GM19468 (cell line): Measurements from ENCODE around the gene ATP8B2.
"Not testable (repeated sequence)": the region's sequence is repeated elsewhere in the genome, so short reads cannot be mapped to it uniquely, and the experiment has no call there.

Experiments used
- ATAC-seq: cut with Tn5 transposase; IDR thresholded peaks from one replicate; pipeline ENCODE4 v1.9.1; 2021; ENCODE audit warnings: mild to moderate bottlenecking, moderate library complexity, moderate number of reproducible peaks; ENCODE audit not compliant: unreplicated experiment; ENCODE audit errors: extremely low read depth

ATP8B2 gene

GRCh38 chr1:154342132-154342531 lies 16.8 kb downstream of the ATP8B2 start:
- no peak for ATAC-seq

GRCh38 chr1:154342836-154343472 lies 17.6 kb downstream of the ATP8B2 start:
- ATAC-seq: no peak

DNA sequence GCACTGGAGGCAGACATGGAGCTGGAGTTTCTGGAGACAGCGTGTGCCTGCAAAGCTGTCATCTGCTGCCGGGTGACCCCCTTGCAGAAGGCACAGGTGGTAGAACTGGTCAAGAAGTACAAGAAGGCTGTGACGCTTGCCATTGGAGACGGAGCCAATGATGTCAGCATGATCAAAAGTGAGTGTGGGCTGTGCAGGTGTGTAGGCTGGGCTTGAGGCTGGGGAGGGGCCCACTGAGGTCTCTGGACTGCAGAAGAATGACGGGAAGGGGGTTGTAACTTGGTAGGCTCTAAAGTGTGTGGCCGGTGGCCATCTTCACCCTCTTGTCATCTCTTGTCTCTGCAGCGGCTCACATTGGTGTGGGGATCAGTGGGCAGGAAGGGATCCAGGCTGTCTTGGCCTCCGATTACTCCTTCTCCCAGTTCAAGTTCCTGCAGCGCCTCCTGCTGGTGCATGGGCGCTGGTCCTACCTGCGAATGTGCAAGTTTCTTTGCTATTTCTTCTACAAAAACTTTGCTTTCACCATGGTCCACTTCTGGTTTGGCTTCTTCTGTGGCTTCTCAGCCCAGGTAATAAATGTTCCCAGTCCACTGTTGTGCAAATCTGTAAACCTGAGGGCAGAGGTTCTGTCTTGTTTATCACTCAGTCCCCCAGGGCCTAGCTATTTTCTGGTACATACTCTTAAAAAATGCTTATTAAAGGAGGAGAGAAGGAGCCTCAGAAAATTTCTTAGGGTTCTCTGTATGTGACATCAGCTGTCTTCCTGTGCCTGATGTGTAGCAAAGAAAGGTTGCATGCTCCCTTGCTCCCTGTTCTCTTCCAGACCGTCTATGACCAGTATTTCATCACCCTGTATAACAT lies 19.9 kb downstream of the ATP8B2 start:
- ATAC-seq: no peak

- no peak for ATAC-seq
These were observed 21.1 kb downstream of the ATP8B2 start for GRCh38 chr1:154346276-154346917.

- no peak for ATAC-seq
These were observed 22.6 kb downstream of the ATP8B2 start for GRCh38 chr1:154347961-154348360.

GRCh38 chr1:154348429-154349076 lies 23.2 kb downstream of the ATP8B2 start:
- ATAC-seq: no peak

DNA sequence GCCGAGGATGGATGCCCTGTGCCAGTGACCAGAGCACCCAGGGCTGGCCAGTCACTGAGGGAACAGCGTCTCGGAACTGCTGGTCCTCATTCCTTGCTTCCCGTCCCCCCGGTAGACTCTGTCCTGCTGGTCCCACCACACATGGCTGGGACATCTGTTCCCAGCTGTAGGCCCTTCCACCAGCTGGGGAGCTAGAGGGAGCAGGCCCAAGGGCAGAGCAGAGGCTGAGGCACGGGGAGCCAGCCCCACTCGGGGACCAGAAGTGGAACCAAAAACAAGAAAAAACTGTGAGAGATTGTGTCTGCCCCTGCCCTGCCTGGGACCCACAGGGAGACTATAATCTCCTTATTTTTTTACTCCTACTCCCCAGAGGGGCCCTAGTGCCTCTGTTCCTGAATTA lies 23.8 kb downstream of the ATP8B2 start:
- ATAC-seq: no peak

GRCh38 chr1:154350383-154350782 lies 25.1 kb downstream of the ATP8B2 start:
- ATAC-seq: no peak

GRCh38 chr1:154351363-154352068 lies 26.2 kb downstream of the ATP8B2 start:
- no peak for ATAC-seq

GRCh38 chr1:154352245-154352580 lies 26.9 kb downstream of the ATP8B2 start:
- ATAC-seq: no peak

- ATAC-seq: no peak
These were observed 27.5 kb downstream of the ATP8B2 start for GRCh38 chr1:154352581-154353459.

GRCh38 chr1:154353460-154353904 lies 28.2 kb downstream of the ATP8B2 start:
- no peak for ATAC-seq

DNA sequence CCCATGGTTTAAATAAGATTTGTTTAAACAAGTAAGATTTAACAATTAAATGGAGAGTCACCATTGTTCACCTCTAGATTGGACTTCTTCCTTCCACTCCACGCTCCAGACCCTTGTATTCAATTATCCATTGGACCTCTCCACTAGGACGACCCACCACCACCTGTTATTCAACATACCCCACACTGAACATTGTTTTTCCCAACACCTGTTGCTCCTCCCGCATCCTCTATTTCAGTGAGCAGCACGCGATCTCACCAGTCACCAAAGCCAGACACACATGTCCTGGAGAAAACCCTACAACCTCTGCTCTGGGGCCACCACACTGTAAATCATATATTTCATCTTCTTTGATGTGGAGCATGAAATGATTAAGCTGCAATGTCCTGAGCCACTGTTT lies 28.6 kb downstream of the ATP8B2 start:
- ATAC-seq: no peak

GRCh38 chr1:154358519-154358918 lies 33.2 kb downstream of the ATP8B2 start:
- ATAC-seq: no peak

GRCh38 chr1:154360288-154360687 lies 35.0 kb downstream of the ATP8B2 start:
- ATAC-seq: no peak

GRCh38 chr1:154360881-154361280 lies 35.6 kb downstream of the ATP8B2 start:
- not testable (repeated sequence) for ATAC-seq

DNA sequence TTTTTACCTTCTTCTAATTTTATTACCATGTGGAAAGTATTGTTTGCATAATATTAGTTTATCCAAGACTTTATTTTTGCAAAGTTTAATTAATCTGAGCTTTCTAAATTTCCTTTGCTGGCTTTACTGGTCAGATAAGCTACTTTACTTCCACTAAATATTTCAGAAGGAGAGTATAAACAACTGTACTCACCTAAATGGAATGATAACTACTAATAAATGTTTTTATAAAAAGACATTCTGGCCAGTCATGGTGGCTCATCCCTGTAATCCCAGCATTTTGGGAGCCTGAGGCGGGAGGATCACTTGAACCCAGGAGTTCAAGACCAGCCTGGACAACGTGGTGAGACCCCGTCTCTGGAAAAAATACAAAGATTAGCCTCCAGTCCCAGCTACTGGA lies 36.0 kb downstream of the ATP8B2 start:
- no peak for ATAC-seq

DNA sequence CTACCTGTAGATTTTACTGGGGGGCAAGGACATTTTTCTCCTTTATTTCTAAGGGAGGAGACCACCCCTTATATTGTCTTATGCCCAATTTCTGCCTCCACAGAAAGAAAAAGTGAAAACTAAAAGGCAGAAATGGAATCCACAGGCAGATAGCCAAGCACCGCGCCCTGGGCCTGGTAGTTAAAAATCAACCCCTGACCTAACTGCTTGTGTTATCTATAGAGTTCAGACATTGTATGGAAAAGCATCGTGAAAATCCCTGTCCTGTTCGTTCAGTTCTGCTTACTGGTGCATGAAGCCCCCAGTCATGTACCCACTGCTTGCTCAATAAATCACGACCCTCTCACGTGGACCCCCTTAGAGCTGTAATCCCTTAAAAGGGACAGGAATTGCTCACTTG lies 46.1 kb downstream of the ATP8B2 start:
- no peak for ATAC-seq

DNA sequence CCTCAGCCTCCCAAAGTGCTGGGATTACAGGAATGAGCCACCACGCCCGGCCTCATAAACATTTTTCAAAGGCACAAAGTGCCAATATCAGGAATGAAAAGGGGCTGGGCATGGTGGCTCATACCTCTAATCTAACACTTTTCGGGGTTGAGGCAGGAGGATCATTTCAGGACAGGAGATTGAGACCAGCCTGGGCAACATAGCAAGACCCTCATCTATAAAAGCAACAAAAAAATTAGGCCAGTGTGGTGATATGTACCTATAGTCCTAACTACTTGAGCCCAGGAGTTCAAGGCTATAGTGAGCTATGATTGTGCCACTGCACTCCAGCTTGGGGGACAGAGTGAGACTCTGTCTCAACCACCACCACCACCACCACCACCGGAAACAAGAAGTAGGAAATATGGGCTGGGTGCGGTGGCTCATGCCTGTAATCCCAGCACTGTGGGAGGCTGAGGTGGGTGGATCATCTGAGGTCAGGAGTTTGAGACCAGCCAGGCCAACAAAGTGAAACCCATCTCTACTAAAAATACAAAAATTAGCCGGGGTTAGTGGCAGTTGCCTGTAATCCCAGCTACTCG lies 48.5 kb downstream of the ATP8B2 start:
- not testable (repeated sequence) for ATAC-seq
